Measurements from ENCODE around the gene OR6S1. TPM values are rescaled to one million over a fixed set of nuclear protein-coding genes. Genes with fewer than 3 reads are reported as not detected.
"Not testable (repeated sequence)": the region's sequence is repeated elsewhere in the genome, so short reads cannot be mapped to it uniquely, and the experiment has no call there.

Gene OR6S1
- total RNA-seq, 6 experiments from 2014 or later = not detected

- Histone ChIP-seq H3K9me3 (no peaks in the 10 kb centered on the region), H3K27me3 (peaks cover 0 to 15% of the 10 kb centered on the region in 2 donors), H3K36me3 (no peaks in the 10 kb centered on the region), H3K4me3 (no peak overlapping the region), H3K27ac (no peak overlapping the region), H3K4me1 (peaks cover 0 to 6% (median 0%) of the 10 kb centered on the region in 4 donors)
- DNase-seq (no peak), ATAC-seq (peak in 1 of 4 donors; percentile 24)
- intact Hi-C loops (cut with DNase I) = no loop called here
- WGBS (ENCODE audit: insufficient coverage, low coverage, low lambda C conversion rate, missing lambda C conversion rate) = 22% methylated on average over 6 of the region's 29 CpGs
- TF ChIP-seq POLR2A (IDR thresholded peaks at IDR 0.05) = no peak
- TF ChIP-seq CTCF (IDR thresholded peaks at IDR 0.05) = no peak
Measured at GRCh38 chr14:20622816-20623291, 18.6 kb downstream of the OR6S1 start.

GRCh38 chr14:20620798-20621478, 20.6 kb downstream of the OR6S1 start:
- Histone ChIP-seq H3K9me3 (no peaks in the 10 kb centered on the region), H3K36me3 (no peaks in the 10 kb centered on the region), H3K4me1 (peaks cover 0 to 6% (median 0%) of the 10 kb centered on the region in 4 donors), H3K4me3 (no peak overlapping the region), H3K27me3 (peaks cover 0 to 8% of the 10 kb centered on the region in 2 donors), H3K27ac (no peak overlapping the region)
- TF ChIP-seq CTCF (IDR thresholded peaks at IDR 0.05) = no peak
- no peak for TF ChIP-seq POLR2A (IDR thresholded peaks at IDR 0.05)
- intact Hi-C loops (cut with DNase I) = no loop called here
- ATAC-seq (peak; percentile 56 to 81 (median 74)), DNase-seq (no peak)
- 18% methylated on average over 2 of the region's 2 CpGs for WGBS (ENCODE audit: insufficient coverage, low coverage, low lambda C conversion rate, missing lambda C conversion rate)

GRCh38 chr14:20619688-20620087, 21.8 kb downstream of the OR6S1 start:
- not testable (repeated sequence) for H3K27me3 ChIP-seq, ATAC-seq, H3K27ac ChIP-seq, H3K4me3 ChIP-seq, DNase-seq, H3K4me1 ChIP-seq, H3K9me3 ChIP-seq, H3K36me3 ChIP-seq
- intact Hi-C loops (cut with DNase I) = loop anchor here in 1 of 2 donors (10.0 kb wide), 1 partner anchor 65 kb away; the partner anchor contains the start of genes ANG and RNASE4
- 79% methylated on average over 6 of the region's 6 CpGs for WGBS (ENCODE audit: insufficient coverage, low coverage, low lambda C conversion rate, missing lambda C conversion rate)

GRCh38 chr14:20618271-20618749, 23.2 kb downstream of the OR6S1 start:
- 44% methylated on average over 4 of the region's 4 CpGs for WGBS (ENCODE audit: insufficient coverage, low coverage, low lambda C conversion rate, missing lambda C conversion rate)
- Histone ChIP-seq H3K4me3 (no peak overlapping the region), H3K9me3 (no peaks in the 10 kb centered on the region), H3K4me1 (peaks cover 0 to 6% (median 0%) of the 10 kb centered on the region in 4 donors), H3K27me3 (no peaks in the 10 kb centered on the region), H3K27ac (no peak overlapping the region), H3K36me3 (no peaks in the 10 kb centered on the region)
- intact Hi-C loops (cut with DNase I) = loop anchor here in 1 of 2 donors (10.0 kb wide), 1 partner anchor 66 kb away; the partner anchor contains the start of genes ANG and RNASE4
- TF ChIP-seq POLR2A (IDR thresholded peaks at IDR 0.05) = no peak
- TF ChIP-seq CTCF (IDR thresholded peaks at IDR 0.05) = no peak
- DNase-seq = no peak
- no peak for ATAC-seq
